Measurements from ENCODE around the gene TUBGCP3. TPM values are rescaled to one million over a fixed set of nuclear protein-coding genes. Genes with fewer than 3 reads are reported as not detected.

The TUBGCP3 gene
- total and polyA plus RNA-seq, 9 of the 15 experiments (the other 6 are each of a cell fraction or from before 2014, with no cell fraction given) = 3.0 to 24.8 (median 15.2) TPM

- H3K27ac ChIP-seq (ENCODE audit: extremely low read depth, low read depth, low read length) = no peak overlapping the region
- H3K9me3 ChIP-seq (replicated peaks; ENCODE audit: control insufficient read depth, insufficient read depth, low read depth, low read length) = no peaks in the 10 kb centered on the region
- H3K4me1 ChIP-seq (replicated peaks in 1 of 2; ENCODE audit: control insufficient read depth in 2 of 2, insufficient read depth in 2 of 2, low read length in 2 of 2) = no peaks in the 10 kb centered on the region
- no peak overlapping the region for H3K4me3 ChIP-seq
- DNase-seq (ENCODE audit: extremely low read depth in 1 of 4, low spot score in 3 of 4) (no peak), ATAC-seq (no peak), FAIRE-seq (no peak)
- in situ Hi-C loops (cut with MboI) = no loop called here
- no peaks in the 10 kb centered on the region for H4K20me1 ChIP-seq (replicated peaks; ENCODE audit: control insufficient read depth, insufficient read depth, low read length)
- intact Hi-C loops (cut with micrococcal nuclease) = no loop called here
- no peaks in the 10 kb centered on the region for H3K9me1 ChIP-seq (ENCODE audit: control insufficient read depth, insufficient read depth, low read length)
- WGBS (ENCODE audit: insufficient coverage, low coverage, missing lambda C conversion rate) = 88% methylated on average over 6 of the region's 8 CpGs
- no peaks in the 10 kb centered on the region; a peak in 1 of 5 replicates for H3K27me3 ChIP-seq (ENCODE audit: control insufficient read depth in 2 of 2, insufficient read depth in 2 of 2, low read length in 2 of 2)
- H3K4me2 ChIP-seq (ENCODE audit: insufficient read depth, low read length) = no peak overlapping the region
- POLR2A ChIA-PET = no interaction called here
- CTCF ChIA-PET (ENCODE audit: low intra/inter-chr PET ratio) = no interaction called here
- H2AFZ ChIP-seq (ENCODE audit: low read depth, low read length) = no peak overlapping the region
- peaks cover 14% of the 10 kb centered on the region for H3K36me3 ChIP-seq (ENCODE audit: control insufficient read depth, insufficient read depth, low read length)
- no peaks in the 10 kb centered on the region for H3K79me2 ChIP-seq (ENCODE audit: control insufficient read depth, insufficient read depth, low read length)
- no peak overlapping the region for H3K9ac ChIP-seq (ENCODE audit: insufficient read depth in 1 of 2, low read depth in 2 of 2, low read length in 2 of 2)
- TF ChIP-seq LCOR (CRISPR knock-in tag; IDR thresholded peaks at IDR 0.05) (no peak), C11orf30 (IDR thresholded peaks at IDR 0.05; ENCODE audit: low read depth) (peak; percentile 12; the same call in 1 of the 2 replicates), ZNF316 (IDR thresholded peaks at IDR 0.05) (peak; percentile 25; the same call in 1 of the 2 replicates), NFYB (IDR thresholded peaks at IDR 0.05; ENCODE audit: extremely low read depth, insufficient read length) (no peak)
- BruUV-seq (replicated peaks) = no TSS peak
Measured at GRCh38 chr13:112529216-112529615, 58.7 kb downstream of the TUBGCP3 start.

- POLR2A ChIA-PET = no interaction called here
- BruUV-seq (replicated peaks) = no TSS peak
- no peaks in the 10 kb centered on the region; a peak in 1 of 5 replicates for H3K27me3 ChIP-seq (ENCODE audit: control insufficient read depth in 2 of 2, insufficient read depth in 2 of 2, low read length in 2 of 2)
- H3K4me3 ChIP-seq = no peak overlapping the region
- TF ChIP-seq MECOM (CRISPR knock-in tag; IDR thresholded peaks at IDR 0.05) (no peak), CTBP1 (IDR thresholded peaks at IDR 0.05; ENCODE audit: borderline replicate concordance) (peak; percentile 20; the same call in 1 of the 2 replicates)
- intact Hi-C loops (cut with micrococcal nuclease) (no loop called here), in situ Hi-C loops (cut with MboI) (no loop called here)
- ATAC-seq (no peak), FAIRE-seq (no peak), DNase-seq (ENCODE audit: extremely low read depth in 1 of 4, low spot score in 3 of 4) (no peak)
- no peak overlapping the region for H3K4me2 ChIP-seq (ENCODE audit: insufficient read depth, low read length)
- CTCF ChIA-PET (ENCODE audit: low intra/inter-chr PET ratio) = no interaction called here
- H3K4me1 ChIP-seq (replicated peaks in 1 of 2; ENCODE audit: control insufficient read depth in 2 of 2, insufficient read depth in 2 of 2, low read length in 2 of 2) = no peaks in the 10 kb centered on the region
- H3K36me3 ChIP-seq (ENCODE audit: control insufficient read depth, insufficient read depth, low read length) = peaks cover 34% of the 10 kb centered on the region
- no peak overlapping the region for H3K9ac ChIP-seq (ENCODE audit: insufficient read depth in 1 of 2, low read depth in 2 of 2, low read length in 2 of 2)
- no peak overlapping the region for H2AFZ ChIP-seq (ENCODE audit: low read depth, low read length)
- no peaks in the 10 kb centered on the region for H3K9me3 ChIP-seq (replicated peaks; ENCODE audit: control insufficient read depth, insufficient read depth, low read depth, low read length)
- no peaks in the 10 kb centered on the region for H3K9me1 ChIP-seq (ENCODE audit: control insufficient read depth, insufficient read depth, low read length)
- H3K79me2 ChIP-seq (ENCODE audit: control insufficient read depth, insufficient read depth, low read length) = no peaks in the 10 kb centered on the region
- H3K27ac ChIP-seq (ENCODE audit: extremely low read depth, low read depth, low read length) = no peak overlapping the region
- 93% methylated on average over 2 of the region's 9 CpGs for WGBS (ENCODE audit: insufficient coverage, low coverage, missing lambda C conversion rate)
- no peaks in the 10 kb centered on the region for H4K20me1 ChIP-seq (replicated peaks; ENCODE audit: control insufficient read depth, insufficient read depth, low read length)
Measured at GRCh38 chr13:112526146-112526853, 61.7 kb downstream of the TUBGCP3 start.
